Parathyroid adenoma (tissue), 2 donors: ENCODE data around the gene DSCAML1.

Experiments
- H2AFZ ChIP-seq: fragments of 300-600 bp; sonication (generic); one replicate; pipeline ENCODE4 v1.7.0; 2017; ENCODE audit warnings: antibody characterized with exemption, mild to moderate bottlenecking
- H3K27ac ChIP-seq: fragments of 300-600 bp; sonication (generic); one replicate; pipeline ENCODE4 v1.7.0; 2017
- H3K27me3 ChIP-seq: fragments of 300-600 bp; sonication (generic); one replicate; pipeline ENCODE4 v1.7.0; 2017; ENCODE audit warnings: low read length; ENCODE audit not compliant: control insufficient read depth, insufficient read depth
- H3K36me3 ChIP-seq: fragments of 300-600 bp; sonication (generic); one replicate; pipeline ENCODE4 v1.7.0; 2017; ENCODE audit warnings: low read length; ENCODE audit not compliant: control insufficient read depth, insufficient read depth
- H3K4me1 ChIP-seq: fragments of 300-600 bp; sonication (generic); one replicate; pipeline ENCODE4 v1.7.0; 2017; ENCODE audit warnings: control low read depth
- H3K4me2 ChIP-seq: fragments of 300-600 bp; sonication (generic); one replicate; pipeline ENCODE4 v1.7.0; 2017; ENCODE audit warnings: low read length
- H3K4me3 ChIP-seq: fragments of 300-600 bp; sonication (generic); one replicate; pipeline ENCODE4 v1.7.0; 2017; ENCODE audit warnings: low read depth, low read length
- H3K79me2 ChIP-seq: fragments of 300-600 bp; sonication (generic); one replicate; pipeline ENCODE4 v1.7.0; 2017; ENCODE audit warnings: control low read depth
- H3K9ac ChIP-seq: fragments of 300-600 bp; sonication (generic); one replicate; pipeline ENCODE4 v1.7.0; 2017; ENCODE audit warnings: mild to moderate bottlenecking
- H3K9me3 ChIP-seq: fragments of 300-600 bp; sonication (generic); one replicate; pipeline ENCODE4 v1.7.0; 2017; ENCODE audit warnings: low read length; ENCODE audit not compliant: control insufficient read depth
- CTCF ChIP-seq: fragments of 300-600 bp; sonication (generic); IDR thresholded peaks from one replicate; pipeline ENCODE4 v1.7.0; 2017; ENCODE audit warnings: antibody characterized with exemption, mild to moderate bottlenecking
- donor health status: primary hyperparathyroidism.

Gene DSCAML1

GRCh38 chr11:117443266-117444186 is 353.5 kb downstream of the DSCAML1 start:
- Histone ChIP-seq H3K9me3 (no peaks in the 10 kb centered on the region), H3K4me1 (no peaks in the 10 kb centered on the region), H3K36me3 (no peaks in the 10 kb centered on the region), H3K27me3 (no peaks in the 10 kb centered on the region), H3K79me2 (no peaks in the 10 kb centered on the region), H3K9ac (no peak overlapping the region), H3K4me2 (no peak overlapping the region), H3K27ac (no peak overlapping the region), H3K4me3 (no peak overlapping the region), H2AFZ (no peak overlapping the region)
- TF ChIP-seq CTCF, result no peak

GRCh38 chr11:117442869-117443239 is 354.2 kb downstream of the DSCAML1 start:
- H3K9ac ChIP-seq, result no peak overlapping the region
- H3K4me3 ChIP-seq, result no peak overlapping the region
- H2AFZ ChIP-seq, result no peak overlapping the region
- no peaks in the 10 kb centered on the region for H3K9me3 ChIP-seq
- no peaks in the 10 kb centered on the region for H3K4me1 ChIP-seq
- H3K27ac ChIP-seq, result no peak overlapping the region
- TF ChIP-seq CTCF, result no peak
- no peaks in the 10 kb centered on the region for H3K79me2 ChIP-seq
- no peaks in the 10 kb centered on the region for H3K36me3 ChIP-seq
- no peaks in the 10 kb centered on the region for H3K27me3 ChIP-seq
- no peak overlapping the region for H3K4me2 ChIP-seq

GRCh38 chr11:117442049-117442868 is 354.8 kb downstream of the DSCAML1 start:
- H2AFZ ChIP-seq, result no peak overlapping the region
- H3K4me3 ChIP-seq, result no peak overlapping the region
- H3K4me2 ChIP-seq, result no peak overlapping the region
- no peaks in the 10 kb centered on the region for H3K9me3 ChIP-seq
- H3K36me3 ChIP-seq, result no peaks in the 10 kb centered on the region
- H3K27me3 ChIP-seq, result no peaks in the 10 kb centered on the region
- no peak overlapping the region for H3K9ac ChIP-seq
- TF ChIP-seq CTCF, result no peak
- no peaks in the 10 kb centered on the region for H3K79me2 ChIP-seq
- H3K27ac ChIP-seq, result no peak overlapping the region
- H3K4me1 ChIP-seq, result no peaks in the 10 kb centered on the region

GRCh38 chr11:117441146-117441975 is 355.7 kb downstream of the DSCAML1 start:
- no peaks in the 10 kb centered on the region for H3K9me3 ChIP-seq
- no peak overlapping the region for H2AFZ ChIP-seq
- H3K27me3 ChIP-seq, result no peaks in the 10 kb centered on the region
- H3K4me3 ChIP-seq, result no peak overlapping the region
- H3K4me2 ChIP-seq, result no peak overlapping the region
- no peak overlapping the region for H3K9ac ChIP-seq
- H3K4me1 ChIP-seq, result no peaks in the 10 kb centered on the region
- no peaks in the 10 kb centered on the region for H3K79me2 ChIP-seq
- H3K36me3 ChIP-seq, result no peaks in the 10 kb centered on the region
- TF ChIP-seq CTCF, result no peak
- H3K27ac ChIP-seq, result no peak overlapping the region
